Spleen (tissue), 11 donors: ENCODE data around the gene INO80. TPM values are rescaled to one million over a fixed set of nuclear protein-coding genes. Genes with fewer than 3 reads are reported as not detected.

Experiments
- DNase-seq: peaks from one replicate; pipeline ENCODE4 v3.0.0-alpha.2; 2020
- H3K27ac ChIP-seq, 8 donors: fragments of 200-600 bp; sonication (generic) in 7 of 8; 1 replicate in 4 of 8; 2 replicates in 4 of 8; pipeline versions ENCODE4 v1.5.0 to v1.8.0; 2016 to 2021; ENCODE audit warnings: inconsistent platforms in 4 of 8, mild to moderate bottlenecking in 4 of 8, moderate library complexity in 1 of 8
- H3K27me3 ChIP-seq, 7 donors: fragments of 200-600 bp; sonication (generic) in 6 of 7; replicated peaks in 1 of 7; 1 replicate in 4 of 7; 2 replicates in 3 of 7; pipeline versions ENCODE4 v1.5.0 to v1.8.0; 2016 to 2021; ENCODE audit warnings: inconsistent platforms in 3 of 7, mild to moderate bottlenecking in 1 of 7
- H3K36me3 ChIP-seq, 6 donors: fragments of 200-600 bp; sonication (generic) in 5 of 6; 1 replicate in 4 of 6; 2 replicates in 2 of 6; pipeline versions ENCODE4 v1.5.0 to v1.8.0; 2016 to 2021; ENCODE audit warnings: inconsistent platforms in 2 of 6
- H3K4me1 ChIP-seq, 6 donors: fragments of 200-600 bp; sonication (generic) in 5 of 6; 1 replicate in 3 of 6; 2 replicates in 3 of 6; pipeline versions ENCODE4 v1.5.0 to v1.8.0; 2016 to 2021; ENCODE audit warnings: inconsistent platforms in 3 of 6
- H3K4me3 ChIP-seq, 8 donors: fragments of 200-600 bp; sonication (generic) in 7 of 8; 1 replicate in 4 of 8; 2 replicates in 4 of 8; pipeline versions ENCODE4 v1.5.0 to v1.8.0; 2016 to 2021; ENCODE audit warnings: inconsistent platforms in 4 of 8, mild to moderate bottlenecking in 4 of 8, moderate library complexity in 2 of 8
- H3K9me3 ChIP-seq, 8 donors: fragments of 200-600 bp; sonication (generic) in 7 of 8; 1 replicate in 4 of 8; 2 replicates in 4 of 8; pipeline versions ENCODE4 v1.5.0 to v1.8.0; 2016 to 2021; ENCODE audit warnings: inconsistent platforms in 4 of 8
- POLR2A ChIP-seq, 3 donors: fragments of 450-650 bp; IDR thresholded peaks; one replicate each; pipeline ENCODE4 v1.5.1; 2017; ENCODE audit warnings: antibody characterized with exemption in 3 of 3, mild to moderate bottlenecking in 1 of 3
- POLR2AphosphoS5 ChIP-seq, 3 donors: sonication (generic); formaldehyde crosslinking; IDR thresholded peaks; one replicate each; pipeline ENCODE4 v1.5.1; 2017; ENCODE audit warnings: antibody characterized with exemption in 3 of 3
- WGBS, 5 donors: extraction: QIAGEN DNeasy Blood & Tissue Kit in 3 of 5; methylation state at CpG; one replicate each; pipeline versions ENCODE4 v1.1.5 to v1.1.7; 2013 to 2018; 5-methylcytosine and 5-hydroxymethylcytosine counted together
- intact Hi-C: fragments of 100-400 bp; cut with DNase I; formaldehyde crosslinking; loops from one replicate; pipeline ENCODE4 v1.15.0; 2023; ENCODE audit warnings: low total_unique reads
- polyA plus RNA-seq, 3 donors: library from polyadenylated mRNA; stranded (reverse); fragments of 200-250 nt; gene quantifications; one replicate each; pipeline ENCODE4 v1.2.1, GENCODE V29; 2013
- total RNA-seq, 7 donors: library from RNA; depleted of rRNA in 3 of 7; stranded (reverse); fragments of >200 nt in 3 of 7; fragmentation: NEBNext Ultra II Directional in 4 of 7; extraction: Animal tissue kit (Norgen Biotek cat#: 25700) in 4 of 7; gene quantifications; one replicate each; pipeline versions ENCODE4 v1.1.0 to v1.2.1, GENCODE V29; 2016 to 2021
- TF ChIP-seq, protein P1 (sequence below), 11 experiments: fragments of 200-600 bp in 7 of 11; fragments of 450-650 bp in 4 of 11; sonication (generic) in 4 of 11; IDR thresholded peaks in 8 of 11; conservative IDR thresholded peaks in 3 of 11; 1 replicate in 7 of 11; 2 replicates in 4 of 11; pipeline versions ENCODE4 v1.4.0 to v1.8.0; 2016 to 2021; ENCODE audit warnings: antibody characterized with exemption in 11 of 11, inconsistent platforms in 4 of 11, mild to moderate bottlenecking in 1 of 11
- donor health status: healthy with polysubstance abuse.
- donor health status: DM: no; HTN: no; CAD: no; lungs with moderate emphysema.
- donor health status: DM: no; HTN: no; CAD: no.
- donor health status: Bipolar disorder and iron deficiency.
- donor health status: healthy.
- donor health status: DM: no; HTN: no; CAD: no.
- donor health status: DM: yes; HTN: yes; CAD: no.

The INO80 gene
- total and polyA plus RNA-seq, 10 donors, result 5.2 to 39.4 (median 25.9) TPM

DNA sequence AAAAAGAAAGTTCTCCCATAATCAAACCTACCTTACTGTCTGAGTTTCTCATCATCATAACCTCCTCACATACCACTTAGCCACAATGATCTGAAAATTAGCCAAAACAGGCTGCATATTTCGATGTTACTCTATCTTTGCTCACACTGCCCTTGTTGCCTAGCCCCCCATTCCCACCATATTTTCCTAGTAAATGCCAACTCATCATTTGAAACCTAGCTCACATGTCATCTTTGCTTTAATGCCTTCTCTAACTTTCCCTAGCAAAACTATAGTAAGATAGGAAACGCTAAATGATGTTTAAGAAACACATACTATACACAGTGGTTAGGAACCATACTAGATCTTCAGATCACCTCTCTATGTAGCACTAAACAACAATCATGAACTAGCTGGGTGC lies 64.9 kb downstream of the INO80 start:
- Histone ChIP-seq H3K27me3 (no peaks in the 10 kb centered on the region), H3K9me3 (no peaks in the 10 kb centered on the region), H3K4me1 (no peaks in the 10 kb centered on the region), H3K36me3 (peaks cover 5 to 100% (median 95%) of the 10 kb centered on the region in 6 donors), H3K27ac (no peak overlapping the region), H3K4me3 (no peak overlapping the region)
- TF ChIP-seq POLR2A (IDR thresholded peaks at IDR 0.05) (no peak), POLR2AphosphoS5 (IDR thresholded peaks at IDR 0.05) (no peak)
- TF ChIP-seq, protein P1, sequence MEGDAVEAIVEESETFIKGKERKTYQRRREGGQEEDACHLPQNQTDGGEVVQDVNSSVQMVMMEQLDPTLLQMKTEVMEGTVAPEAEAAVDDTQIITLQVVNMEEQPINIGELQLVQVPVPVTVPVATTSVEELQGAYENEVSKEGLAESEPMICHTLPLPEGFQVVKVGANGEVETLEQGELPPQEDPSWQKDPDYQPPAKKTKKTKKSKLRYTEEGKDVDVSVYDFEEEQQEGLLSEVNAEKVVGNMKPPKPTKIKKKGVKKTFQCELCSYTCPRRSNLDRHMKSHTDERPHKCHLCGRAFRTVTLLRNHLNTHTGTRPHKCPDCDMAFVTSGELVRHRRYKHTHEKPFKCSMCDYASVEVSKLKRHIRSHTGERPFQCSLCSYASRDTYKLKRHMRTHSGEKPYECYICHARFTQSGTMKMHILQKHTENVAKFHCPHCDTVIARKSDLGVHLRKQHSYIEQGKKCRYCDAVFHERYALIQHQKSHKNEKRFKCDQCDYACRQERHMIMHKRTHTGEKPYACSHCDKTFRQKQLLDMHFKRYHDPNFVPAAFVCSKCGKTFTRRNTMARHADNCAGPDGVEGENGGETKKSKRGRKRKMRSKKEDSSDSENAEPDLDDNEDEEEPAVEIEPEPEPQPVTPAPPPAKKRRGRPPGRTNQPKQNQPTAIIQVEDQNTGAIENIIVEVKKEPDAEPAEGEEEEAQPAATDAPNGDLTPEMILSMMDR (IDR thresholded peaks at IDR 0.05 in 8 of 11, conservative IDR thresholded peaks at IDR 0.05 in 3 of 11), result no peak
- 96 to 100% (median 97%) methylated on average over 2 of the region's 2 CpGs for WGBS, 5 donors
- intact Hi-C loops, result no loop called here
- DNase-seq, result no peak

DNA sequence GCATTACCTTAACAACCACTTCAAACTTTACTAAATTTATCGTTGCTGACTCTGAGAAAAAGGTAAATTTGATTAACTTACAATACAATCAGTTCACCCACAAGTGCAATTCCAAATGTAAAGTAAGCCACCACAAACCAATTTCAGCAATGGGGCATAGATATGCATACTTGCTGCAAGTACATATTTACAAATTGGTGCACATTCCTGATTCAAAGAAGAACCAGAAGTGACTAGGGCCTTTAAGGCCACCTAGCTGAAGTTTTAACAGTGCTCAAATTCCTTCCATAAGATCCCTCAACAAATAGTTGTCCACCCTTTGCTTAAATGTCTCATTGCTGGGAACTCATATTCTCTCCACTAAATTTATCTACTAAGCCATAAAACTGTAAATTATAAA lies 67.2 kb downstream of the INO80 start:
- WGBS, 5 donors, result 90 to 100% (median 100%) methylated on average over 1 of the region's 1 CpG

DNA sequence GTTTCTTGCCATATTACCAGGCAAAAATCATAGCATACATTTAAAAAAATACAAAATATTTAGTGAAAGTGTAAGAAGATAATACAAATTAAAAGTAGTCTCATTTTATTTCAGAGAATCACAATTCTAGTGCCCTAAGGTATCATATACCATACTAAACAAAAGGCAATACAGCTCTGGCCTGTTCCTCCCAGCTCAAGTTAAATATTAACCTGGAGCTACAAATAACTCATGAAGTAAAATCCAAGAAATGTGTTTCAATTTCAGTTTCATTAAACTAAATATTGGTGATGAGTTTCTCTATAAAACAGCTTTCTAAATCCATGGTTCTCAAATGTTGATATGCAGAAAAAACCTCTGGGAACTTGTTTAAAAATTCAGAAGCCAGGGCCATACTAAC lies 67.7 kb downstream of the INO80 start:
- intact Hi-C loops, result no loop called here
- H3K9me3 ChIP-seq, result no peaks in the 10 kb centered on the region
- no peak for DNase-seq
- H3K27me3 ChIP-seq, result no peaks in the 10 kb centered on the region
- peaks cover 4 to 100% (median 94%) of the 10 kb centered on the region in 6 donors for H3K36me3 ChIP-seq
- H3K4me3 ChIP-seq, result no peak overlapping the region
- H3K27ac ChIP-seq, result no peak overlapping the region
- H3K4me1 ChIP-seq, result no peaks in the 10 kb centered on the region
- TF ChIP-seq POLR2A (IDR thresholded peaks at IDR 0.05) (no peak), POLR2AphosphoS5 (IDR thresholded peaks at IDR 0.05) (no peak)

More for the DNA sequence above, 67.2 kb downstream of the INO80 start:
- peaks cover 4 to 100% (median 95%) of the 10 kb centered on the region in 6 donors for H3K36me3 ChIP-seq
- TF ChIP-seq POLR2A (IDR thresholded peaks at IDR 0.05) (no peak), POLR2AphosphoS5 (IDR thresholded peaks at IDR 0.05) (no peak)
- TF ChIP-seq, protein P1 (IDR thresholded peaks at IDR 0.05 in 8 of 11, conservative IDR thresholded peaks at IDR 0.05 in 3 of 11), result no peak
- no peak overlapping the region for H3K4me3 ChIP-seq
- H3K9me3 ChIP-seq, result no peaks in the 10 kb centered on the region
- no peaks in the 10 kb centered on the region for H3K4me1 ChIP-seq
- no peak overlapping the region for H3K27ac ChIP-seq
- intact Hi-C loops, result no loop called here
- no peaks in the 10 kb centered on the region for H3K27me3 ChIP-seq
- no peak for DNase-seq

GRCh38 chr15:41047474-41047873 lies 68.6 kb downstream of the INO80 start:
- Histone ChIP-seq H3K4me1 (peaks cover 0 to 3% (median 0%) of the 10 kb centered on the region in 6 donors), H3K27me3 (no peaks in the 10 kb centered on the region), H3K27ac (no peak overlapping the region), H3K36me3 (peaks cover 4 to 100% (median 90%) of the 10 kb centered on the region in 6 donors), H3K9me3 (no peaks in the 10 kb centered on the region), H3K4me3 (no peak overlapping the region)
- WGBS, 5 donors, result 96 to 100% (median 98%) methylated on average over 1 of the region's 1 CpG
- DNase-seq, result no peak
- intact Hi-C loops, result no loop called here
- TF ChIP-seq POLR2AphosphoS5 (IDR thresholded peaks at IDR 0.05) (no peak), POLR2A (IDR thresholded peaks at IDR 0.05) (no peak)
- TF ChIP-seq, protein P1 (IDR thresholded peaks at IDR 0.05 in 8 of 11, conservative IDR thresholded peaks at IDR 0.05 in 3 of 11), result no peak
